Ovary (tissue), 9 donors: ENCODE measurements around the gene ACAT1. TPM values are rescaled to one million over a fixed set of nuclear protein-coding genes. Genes with fewer than 3 reads are reported as not detected.
"Not testable (repeated sequence)": the region's sequence is repeated elsewhere in the genome, so short reads cannot be mapped to it uniquely, and the experiment has no call there.

Experiments used
- DNase-seq, 5 donors: peaks; one replicate each; pipeline ENCODE4 v3.0.0-alpha.2; 2019 to 2020
- H3K27ac ChIP-seq, 2 donors: fragments of 200-600 bp; one replicate each; pipeline versions ENCODE4 v1.5.1 to v1.8.0; 2019 to 2022
- H3K27me3 ChIP-seq: fragments of 200-600 bp; one replicate; pipeline ENCODE4 v1.8.0; 2022
- H3K36me3 ChIP-seq: fragments of 200-600 bp; sonication (generic); one replicate; pipeline ENCODE4 v1.5.1; 2019
- H3K4me1 ChIP-seq: one replicate; pipeline ENCODE4 v1.8.1; 2013; ENCODE audit warnings: mild to moderate bottlenecking, moderate library complexity; ENCODE audit not compliant: insufficient read depth
- H3K4me3 ChIP-seq: fragments of 200-600 bp; sonication (generic); one replicate; pipeline ENCODE4 v1.5.1; 2017
- H3K9me3 ChIP-seq, 2 donors: fragments of 200-600 bp in 1 of 2; sonication (generic) in 1 of 2; one replicate each; pipeline versions ENCODE4 v1.5.1 to v1.8.1; 2013 to 2019; ENCODE audit warnings: mild to moderate bottlenecking in 1 of 2, moderate library complexity in 1 of 2
- EP300 ChIP-seq: sonication (generic); formaldehyde crosslinking; IDR thresholded peaks from one replicate; pipeline ENCODE4 v1.6.1; 2017; ENCODE audit warnings: antibody characterized with exemption
- POLR2A ChIP-seq: fragments of 450-650 bp; IDR thresholded peaks from one replicate; pipeline ENCODE4 v1.6.1; 2017; ENCODE audit warnings: antibody characterized with exemption, mild to moderate bottlenecking, moderate library complexity
- WGBS, 3 donors: extraction: QIAGEN DNeasy Blood & Tissue Kit in 1 of 3; methylation state at CpG; one replicate each; pipeline versions ENCODE4 v1.1.5 to v1.1.7; 2013 to 2017; 5-methylcytosine and 5-hydroxymethylcytosine counted together
- intact Hi-C, 4 donors: fragments of 100-400 bp; cut with DNase I; formaldehyde crosslinking; loops; one replicate each; pipeline versions ENCODE4 v1.11.0 to v1.15.1; 2022 to 2023
- polyA plus RNA-seq, 2 donors: library from polyadenylated mRNA; stranded (reverse); fragments of 200-250 nt in 1 of 2; fragments of 350-450 nt in 1 of 2; fragmentation: Illumina TruSeq in 1 of 2; extraction: RNeasy Lipid Tissue Mini Kit (QIAGEN cat#74804) in 1 of 2; gene quantifications; one replicate each; pipeline ENCODE4 v1.2.3, GENCODE V29; 2013 to 2014
- total RNA-seq, 7 donors: library from RNA; depleted of rRNA in 2 of 7; stranded (reverse); fragments of >200 nt in 2 of 7; fragmentation: NEBNext Ultra II Directional in 3 of 7; extraction: Animal tissue kit (Norgen Biotek cat#: 25700) in 3 of 7; gene quantifications; one replicate each; pipeline versions ENCODE4 v1.1.0 to v1.2.4, GENCODE V29; 2016 to 2023
- TF ChIP-seq, protein P1 (sequence below), 3 donors: fragments of 450-650 bp in 2 of 3; fragments of 200-600 bp in 1 of 3; IDR thresholded peaks; one replicate each; pipeline versions ENCODE4 v1.5.1 to v1.8.0; 2016 to 2022; ENCODE audit warnings: antibody characterized with exemption in 3 of 3, mild to moderate bottlenecking in 1 of 3
- donor health status: DM: no; HTN: no; CAD: no; lungs with moderate emphysema.
- donor health status: DM: no; HTN: no; CAD: no.
- donor health status: Bipolar disorder and iron deficiency.
- donor health status: DM: yes; HTN: yes; CAD: no.
- donor health status: DM: no; HTN: no; CAD: no.
- donor health status: DM: yes; HTN: yes; CAD: no.

The ACAT1 gene
- total and polyA plus RNA-seq, 9 donors = 50.0 to 111 (median 74.6) TPM

- no peaks in the 10 kb centered on the region for H3K9me3 ChIP-seq
- DNase-seq = no peak
- peaks cover 8% of the 10 kb centered on the region for H3K4me1 ChIP-seq
- no peak for TF ChIP-seq EP300
- no peak for TF ChIP-seq POLR2A
- TF ChIP-seq, protein P1, sequence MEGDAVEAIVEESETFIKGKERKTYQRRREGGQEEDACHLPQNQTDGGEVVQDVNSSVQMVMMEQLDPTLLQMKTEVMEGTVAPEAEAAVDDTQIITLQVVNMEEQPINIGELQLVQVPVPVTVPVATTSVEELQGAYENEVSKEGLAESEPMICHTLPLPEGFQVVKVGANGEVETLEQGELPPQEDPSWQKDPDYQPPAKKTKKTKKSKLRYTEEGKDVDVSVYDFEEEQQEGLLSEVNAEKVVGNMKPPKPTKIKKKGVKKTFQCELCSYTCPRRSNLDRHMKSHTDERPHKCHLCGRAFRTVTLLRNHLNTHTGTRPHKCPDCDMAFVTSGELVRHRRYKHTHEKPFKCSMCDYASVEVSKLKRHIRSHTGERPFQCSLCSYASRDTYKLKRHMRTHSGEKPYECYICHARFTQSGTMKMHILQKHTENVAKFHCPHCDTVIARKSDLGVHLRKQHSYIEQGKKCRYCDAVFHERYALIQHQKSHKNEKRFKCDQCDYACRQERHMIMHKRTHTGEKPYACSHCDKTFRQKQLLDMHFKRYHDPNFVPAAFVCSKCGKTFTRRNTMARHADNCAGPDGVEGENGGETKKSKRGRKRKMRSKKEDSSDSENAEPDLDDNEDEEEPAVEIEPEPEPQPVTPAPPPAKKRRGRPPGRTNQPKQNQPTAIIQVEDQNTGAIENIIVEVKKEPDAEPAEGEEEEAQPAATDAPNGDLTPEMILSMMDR (IDR thresholded peaks at IDR 0.05) = no peak
- intact Hi-C loops = loop anchor here in 1 of 4 donors (10.0 kb wide), 1 partner anchor 100 kb away; the partner anchor contains the start of genes ATM and NPAT
- H3K36me3 ChIP-seq = no peaks in the 10 kb centered on the region
- no peak overlapping the region for H3K27ac ChIP-seq
- H3K4me3 ChIP-seq = no peak overlapping the region
- no peaks in the 10 kb centered on the region for H3K27me3 ChIP-seq
- 82 to 90% (median 85%) methylated on average over 5 of the region's 5 CpGs for WGBS, 3 donors
These were observed 3.7 kb downstream of the ACAT1 start for GRCh38 chr11:108125096-108125495.

- Histone ChIP-seq H3K4me3 (no peak overlapping the region), H3K9me3 (no peaks in the 10 kb centered on the region), H3K4me1 (peaks cover 7% of the 10 kb centered on the region), H3K36me3 (no peaks in the 10 kb centered on the region), H3K27me3 (no peaks in the 10 kb centered on the region), H3K27ac (no peak overlapping the region)
- TF ChIP-seq, protein P1 (IDR thresholded peaks at IDR 0.05) = no peak
- TF ChIP-seq EP300 = no peak
- TF ChIP-seq POLR2A = no peak
- intact Hi-C loops = loop anchor here in 1 of 4 donors (10.0 kb wide), 1 partner anchor 96 kb away; the partner anchor contains the start of genes ATM and NPAT
- 96 to 98% (median 98%) methylated on average over 2 of the region's 2 CpGs for WGBS, 3 donors
- no peak for DNase-seq
These were observed 7.4 kb downstream of the ACAT1 start for GRCh38 chr11:108128772-108129171.

- no peaks in the 10 kb centered on the region for H3K27me3 ChIP-seq
- WGBS, 3 donors = 86 to 97% (median 92%) methylated on average over 1 of the region's 1 CpG
- H3K27ac ChIP-seq = no peak overlapping the region
- DNase-seq = no peak
- no peak for TF ChIP-seq EP300
- no peak for TF ChIP-seq POLR2A
- TF ChIP-seq, protein P1 (IDR thresholded peaks at IDR 0.05) = no peak
- H3K9me3 ChIP-seq = no peaks in the 10 kb centered on the region
- H3K4me3 ChIP-seq = no peak overlapping the region
- no peaks in the 10 kb centered on the region for H3K36me3 ChIP-seq
- intact Hi-C loops = no loop called here
- peaks cover 3% of the 10 kb centered on the region for H3K4me1 ChIP-seq
These were observed 10.6 kb downstream of the ACAT1 start for GRCh38 chr11:108131993-108132392.

DNA sequence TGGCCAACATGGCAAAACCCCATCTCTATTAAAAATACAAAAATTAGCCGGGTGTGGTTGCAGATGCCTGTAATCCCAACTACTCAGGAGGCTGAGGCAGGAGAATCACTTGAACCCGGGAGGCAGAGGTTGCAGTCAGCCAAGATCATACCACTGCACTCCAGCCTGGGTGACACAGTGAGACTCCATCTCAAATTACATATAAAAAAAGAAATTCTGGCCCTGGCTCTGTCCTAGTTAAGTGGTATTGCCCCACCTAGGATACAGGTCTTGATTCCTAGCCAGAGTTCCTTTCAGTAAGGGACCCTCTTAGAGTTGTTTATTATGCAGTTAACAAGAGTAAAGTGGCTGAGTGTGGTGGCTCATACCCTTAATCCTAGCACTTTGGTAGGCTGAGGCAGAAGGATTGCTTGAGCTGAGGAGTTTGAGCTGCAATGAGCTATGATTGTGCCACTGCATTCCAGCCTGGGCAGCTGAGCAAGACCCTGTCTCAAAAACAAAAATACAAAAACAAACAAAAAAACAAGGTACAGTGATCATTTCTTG, 11.7 kb downstream of the ACAT1 start:
- H3K27ac ChIP-seq, H3K4me3 ChIP-seq, H3K27me3 ChIP-seq, intact Hi-C loops, H3K9me3 ChIP-seq, DNase-seq, H3K4me1 ChIP-seq, H3K36me3 ChIP-seq: not testable (repeated sequence)
- WGBS, 3 donors = 94 to 100% (median 97%) methylated on average over 2 of the region's 2 CpGs

DNA sequence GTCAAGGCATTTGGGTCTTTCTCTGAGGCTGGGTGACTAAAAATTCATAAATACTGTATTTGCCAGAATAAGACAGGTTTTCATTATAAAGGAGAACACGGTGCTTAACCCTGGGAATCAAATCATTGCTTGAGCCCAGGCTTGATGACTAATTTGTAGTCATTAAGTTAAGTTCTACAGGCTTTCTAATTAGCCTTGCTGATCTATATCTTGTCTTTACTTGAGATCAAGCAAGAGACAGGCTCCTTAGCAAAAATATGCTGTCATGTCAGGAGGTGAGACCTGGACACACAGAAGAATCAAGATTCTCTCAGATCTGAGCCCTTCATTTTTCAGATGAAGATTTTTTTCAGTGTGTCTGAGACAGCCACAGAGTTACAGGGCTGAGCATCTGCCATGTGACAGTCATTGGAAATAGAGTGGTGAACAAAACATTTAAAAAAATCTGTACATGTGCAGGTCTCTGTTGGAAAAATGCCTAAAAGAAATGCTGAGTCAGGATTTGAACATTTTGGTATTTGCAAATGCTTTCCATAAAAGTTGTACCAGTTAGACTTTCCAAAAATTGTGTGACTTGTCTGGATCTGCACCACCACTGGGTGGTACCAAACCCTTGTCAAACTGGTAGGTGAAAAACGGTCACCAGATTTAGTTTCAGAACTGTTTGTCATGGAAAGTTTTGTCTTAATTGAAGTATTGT, 14.6 kb downstream of the ACAT1 start:
- H3K9me3 ChIP-seq = no peaks in the 10 kb centered on the region
- H3K4me3 ChIP-seq = no peak overlapping the region
- WGBS, 3 donors = 67 to 75% (median 73%) methylated on average over 2 of the region's 2 CpGs
- no peak for DNase-seq
- TF ChIP-seq, protein P1 (IDR thresholded peaks at IDR 0.05) = no peak
- TF ChIP-seq POLR2A (no peak), EP300 (no peak)
- H3K4me1 ChIP-seq = no peaks in the 10 kb centered on the region
- H3K36me3 ChIP-seq = no peaks in the 10 kb centered on the region
- H3K27me3 ChIP-seq = no peaks in the 10 kb centered on the region
- H3K27ac ChIP-seq = no peak overlapping the region
- intact Hi-C loops = no loop called here
